Fibroblast of the aortic adventitia (primary cell): ENCODE results near the gene BZW1. TPM values are rescaled to one million over a fixed set of nuclear protein-coding genes. Genes with fewer than 3 reads are reported as not detected.

Experiments used
- DNase-seq: peaks from one replicate; pipeline ENCODE4 v3.0.0-alpha.2; 2010; ENCODE audit warnings: low read depth
- H3K4me3 ChIP-seq: 2 replicates; pipeline ENCODE4 v1.5.1; 2011; ENCODE audit warnings: low read depth, mild to moderate bottlenecking, control low read depth, low read length, moderate library complexity
- CTCF ChIP-seq: IDR thresholded peaks from 2 replicates; pipeline ENCODE4 v1.5.1; 2011; ENCODE audit warnings: mild to moderate bottlenecking, low read length, control low read depth, inconsistent platforms; ENCODE audit not compliant: insufficient read depth
- total RNA-seq: library from RNA; depleted of rRNA; stranded (reverse); fragments of >200 nt; gene quantifications from 2 replicates; pipeline ENCODE4 v1.2.3, GENCODE V29; 2012; ENCODE audit warnings: low replicate concordance

Gene BZW1
- total RNA-seq, 1 donor: 931 TPM

GRCh38 chr2:200788121-200788718 is 23.5 kb upstream of the BZW1 start:
- TF ChIP-seq CTCF: no peak
- peak; percentile 72 for DNase-seq
- H3K4me3 ChIP-seq: no peak overlapping the region

GRCh38 chr2:200790185-200790584 is 21.5 kb upstream of the BZW1 start:
- no peak for TF ChIP-seq CTCF
- H3K4me3 ChIP-seq: no peak overlapping the region
- no peak for DNase-seq

- DNase-seq: no peak
- H3K4me3 ChIP-seq: no peak overlapping the region
- no peak for TF ChIP-seq CTCF
Observed at GRCh38 chr2:200791905-200792304, 19.8 kb upstream of the BZW1 start.

- no peak for DNase-seq
- no peak overlapping the region for H3K4me3 ChIP-seq
- no peak for TF ChIP-seq CTCF
Observed at GRCh38 chr2:200794143-200794542, 17.6 kb upstream of the BZW1 start.

- no peak for TF ChIP-seq CTCF
- no peak for DNase-seq
- H3K4me3 ChIP-seq: no peak overlapping the region
Observed at GRCh38 chr2:200795028-200795440, 16.7 kb upstream of the BZW1 start.

- TF ChIP-seq CTCF: no peak
- H3K4me3 ChIP-seq: no peak overlapping the region
- DNase-seq: no peak
Observed at GRCh38 chr2:200796561-200796960, 15.1 kb upstream of the BZW1 start.

- H3K4me3 ChIP-seq: no peak overlapping the region
- no peak for TF ChIP-seq CTCF
- peak; percentile 70 for DNase-seq
Observed at GRCh38 chr2:200797242-200797770, 14.4 kb upstream of the BZW1 start.
